ENCODE results near the gene MLC1.

MLC1 gene

GRCh38 chr22:50058061-50058905, 26.9 kb downstream of the MLC1 start, which contains the start of gene TTLL8:
TSS of gene TTLL8 (minus strand) at chr22:50058298.
- ATAC-seq, result peak; percentile 45
- no peak for DNase-seq

DNA sequence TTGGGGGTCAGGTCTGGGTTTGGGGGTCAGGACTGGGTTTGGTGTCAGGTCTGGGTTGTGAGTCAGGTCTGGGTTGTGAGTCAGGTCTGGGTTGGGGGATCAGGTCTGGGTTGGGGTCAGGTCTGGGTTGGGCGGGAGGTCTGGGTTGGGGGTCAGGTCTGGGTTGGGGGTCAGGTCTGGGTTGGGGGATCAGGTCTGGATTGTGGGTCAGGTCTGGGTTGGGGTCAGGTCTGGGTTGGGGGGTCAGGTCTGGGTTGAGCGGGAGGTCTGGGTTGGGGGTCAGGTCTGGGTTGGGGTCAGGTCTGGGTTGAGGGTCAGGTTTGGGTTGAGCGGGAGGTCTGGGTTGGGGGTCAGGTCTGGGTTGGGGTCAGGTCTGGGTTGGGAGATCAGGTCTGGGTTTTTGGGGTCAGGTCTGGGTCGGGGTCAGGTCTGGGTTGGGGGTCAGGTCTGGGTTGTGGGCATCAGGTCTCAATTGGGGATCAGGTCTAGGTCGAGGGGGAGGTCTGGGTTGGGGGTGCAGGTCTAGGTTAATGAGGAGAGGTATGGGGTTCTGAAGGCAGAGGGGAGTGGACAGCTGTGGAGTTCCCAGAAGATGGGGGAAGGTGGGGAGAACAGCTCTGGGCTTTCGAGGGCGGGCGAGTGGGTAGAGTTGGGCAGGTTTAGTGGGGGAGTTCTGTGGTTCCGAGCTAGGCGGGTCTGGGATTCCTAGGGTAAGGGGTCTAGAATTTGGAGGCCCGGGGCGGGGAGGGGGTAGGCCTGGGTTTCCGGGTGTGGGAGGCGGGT, 27.8 kb downstream of the MLC1 start:
- ATAC-seq (no peak), DNase-seq (no peak)

DNA sequence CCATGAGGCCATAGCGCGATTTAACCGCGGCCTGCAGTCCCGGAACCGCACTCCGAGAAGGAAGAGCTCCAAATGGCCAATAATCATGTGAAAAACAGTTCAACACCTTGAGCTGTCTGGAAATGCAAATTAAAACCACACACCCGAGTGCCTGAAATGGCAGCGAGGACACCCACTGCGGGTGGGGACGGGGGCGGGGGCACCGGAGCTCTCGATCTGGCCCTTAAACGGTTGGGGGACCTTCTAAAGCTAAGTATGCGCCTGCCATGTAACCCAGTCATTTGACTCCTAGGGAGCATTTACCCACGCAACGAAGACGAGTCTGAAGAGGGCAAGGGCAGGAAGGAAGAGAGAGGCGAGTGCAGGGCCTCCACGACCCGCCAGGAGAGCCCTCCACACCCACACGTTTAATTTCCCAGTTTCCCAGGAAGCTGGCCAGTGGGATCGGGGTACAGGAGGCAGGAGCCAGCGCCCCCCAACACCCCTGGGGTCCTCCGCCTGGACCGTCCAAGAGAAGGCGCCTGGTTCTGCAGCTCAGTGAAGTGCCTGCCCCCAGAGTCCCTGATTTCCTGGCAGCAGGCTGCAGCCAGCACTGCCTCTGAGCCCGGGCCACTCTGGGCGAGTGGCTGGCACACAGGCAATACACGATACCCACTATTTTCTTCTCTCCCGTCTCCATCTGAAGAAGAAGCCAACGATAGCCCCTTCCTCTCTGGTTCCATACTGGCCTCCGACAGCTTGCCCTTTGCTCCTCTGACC, 28.8 kb downstream of the MLC1 start:
- ATAC-seq (no peak), DNase-seq (no peak)

DNA sequence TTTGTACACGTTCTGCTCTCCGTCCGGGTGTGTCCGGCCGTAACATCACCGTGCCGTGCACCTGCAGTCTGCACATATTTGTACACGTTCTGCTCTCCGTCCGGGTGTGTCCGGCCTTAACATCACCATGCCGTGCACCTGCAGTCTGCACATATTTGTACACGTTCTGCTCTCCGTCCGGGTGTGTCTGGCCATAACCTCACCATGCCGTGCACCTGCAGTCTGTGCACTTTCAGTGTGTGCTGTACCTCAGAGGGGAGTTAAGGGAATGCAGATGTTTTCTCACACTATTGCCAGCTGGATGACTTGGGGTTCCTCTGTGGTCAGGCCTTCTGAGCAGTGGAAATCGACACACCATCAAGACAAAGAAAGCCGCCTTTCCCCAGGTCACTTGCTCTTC, 31.4 kb downstream of the MLC1 start:
- no peak for ATAC-seq

DNA sequence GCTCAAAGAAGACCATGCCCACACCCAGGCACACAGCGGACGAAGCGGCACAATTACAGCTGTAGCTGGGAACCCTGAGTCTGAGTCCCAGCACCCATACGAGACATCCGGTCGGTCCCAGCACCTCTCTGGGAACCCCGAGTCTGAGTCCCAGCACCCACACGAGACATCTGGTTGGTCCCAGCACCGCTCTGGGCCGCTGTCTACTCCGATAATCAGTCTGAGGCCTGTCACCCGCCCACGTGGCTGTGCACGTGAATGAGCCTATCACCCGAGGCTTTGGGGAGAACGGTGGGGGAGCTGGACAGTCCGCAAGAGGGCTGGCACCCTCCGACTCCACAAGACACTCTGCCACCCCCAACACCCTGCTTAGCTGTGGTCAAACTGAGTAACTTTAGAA, 33.3 kb downstream of the MLC1 start:
- DNase-seq (no peak), ATAC-seq (no peak)

More for the DNA sequence above, 31.4 kb downstream of the MLC1 start:
- DNase-seq, result no peak

- DNase-seq (no peak), ATAC-seq (no peak)
These were observed 35.7 kb downstream of the MLC1 start for GRCh38 chr22:50049299-50050195.

- DNase-seq (no peak), ATAC-seq (no peak)
These were observed 36.4 kb downstream of the MLC1 start for GRCh38 chr22:50048836-50049235.

GRCh38 chr22:50048061-50048765, 37.0 kb downstream of the MLC1 start:
- DNase-seq (no peak), ATAC-seq (no peak)

DNA sequence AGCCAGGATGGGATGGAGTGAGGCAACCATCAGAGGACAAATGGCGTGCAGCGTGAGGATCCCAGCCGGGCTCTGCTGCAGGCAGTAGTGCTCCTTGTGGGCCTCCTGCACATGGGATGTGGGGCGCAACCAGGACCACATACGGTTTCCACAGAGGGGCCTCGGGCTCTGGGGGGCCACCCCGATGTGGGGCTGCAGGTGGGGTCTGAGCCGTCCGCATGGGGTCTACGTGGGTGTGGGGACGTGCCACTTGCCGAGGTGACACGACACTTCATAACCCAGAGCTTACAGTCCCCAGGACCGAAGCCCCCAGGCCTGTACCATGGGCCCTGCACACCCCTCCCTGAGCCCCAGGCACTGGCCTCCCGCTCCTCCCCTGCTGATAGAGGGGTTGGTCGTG, 37.9 kb downstream of the MLC1 start:
- DNase-seq (no peak), ATAC-seq (no peak)

GRCh38 chr22:50046481-50047245, 38.6 kb downstream of the MLC1 start:
- ATAC-seq, result no peak
- DNase-seq, result no peak

DNA sequence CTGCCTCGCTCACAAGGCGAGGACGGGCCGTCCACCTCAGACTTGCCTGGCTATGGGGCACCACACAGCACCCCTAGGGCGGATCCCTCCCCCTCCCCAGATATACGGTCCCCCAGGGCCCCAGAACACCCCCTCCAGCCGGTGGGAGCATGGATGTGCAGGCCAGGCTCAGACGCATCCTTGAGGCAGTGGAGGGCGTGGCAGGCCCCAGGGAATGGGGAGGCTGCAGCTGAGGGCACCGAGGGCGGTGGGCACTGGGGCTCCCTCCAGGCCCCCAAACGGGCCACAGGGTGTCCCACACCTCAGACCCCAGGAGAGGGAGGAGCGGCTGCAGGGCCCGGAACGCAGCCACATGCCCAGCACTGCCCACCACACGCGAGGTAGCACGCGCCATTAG, 39.2 kb downstream of the MLC1 start:
- DNase-seq (no peak), ATAC-seq (no peak)

- DNase-seq (no peak), ATAC-seq (no peak)
These were observed 39.8 kb downstream of the MLC1 start for GRCh38 chr22:50045211-50046018.

DNA sequence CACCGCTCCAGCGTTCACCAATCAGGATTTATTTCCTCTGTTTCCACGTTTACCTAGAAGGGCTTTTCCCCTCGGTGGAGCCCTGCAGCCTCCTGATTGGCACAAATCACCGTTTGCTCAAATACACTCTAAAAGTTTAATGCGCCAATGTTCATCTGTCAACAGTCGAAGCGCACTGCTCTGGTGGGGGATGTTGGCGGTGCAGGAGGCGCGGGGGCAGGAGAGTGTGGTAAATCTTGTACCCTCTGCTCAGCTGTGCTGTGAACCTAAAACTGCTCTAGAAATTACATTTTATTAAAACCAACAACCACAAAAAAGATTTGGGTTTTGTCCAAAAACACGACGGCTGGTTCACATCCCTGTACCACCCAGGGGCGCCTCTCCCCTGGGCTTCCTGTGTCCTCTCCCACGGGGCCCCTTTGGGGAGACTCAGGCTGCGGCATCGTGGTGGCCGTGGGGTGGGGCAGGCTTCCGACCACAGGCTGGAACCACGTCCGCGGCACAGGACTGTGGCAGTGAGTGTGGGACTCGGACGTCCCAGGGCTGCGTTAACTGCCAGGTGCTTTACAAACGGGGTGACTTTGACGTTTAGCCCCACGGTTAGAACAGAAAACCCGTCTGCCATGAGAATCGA, 40.6 kb downstream of the MLC1 start:
- DNase-seq, result no peak
- ATAC-seq, result no peak

DNA sequence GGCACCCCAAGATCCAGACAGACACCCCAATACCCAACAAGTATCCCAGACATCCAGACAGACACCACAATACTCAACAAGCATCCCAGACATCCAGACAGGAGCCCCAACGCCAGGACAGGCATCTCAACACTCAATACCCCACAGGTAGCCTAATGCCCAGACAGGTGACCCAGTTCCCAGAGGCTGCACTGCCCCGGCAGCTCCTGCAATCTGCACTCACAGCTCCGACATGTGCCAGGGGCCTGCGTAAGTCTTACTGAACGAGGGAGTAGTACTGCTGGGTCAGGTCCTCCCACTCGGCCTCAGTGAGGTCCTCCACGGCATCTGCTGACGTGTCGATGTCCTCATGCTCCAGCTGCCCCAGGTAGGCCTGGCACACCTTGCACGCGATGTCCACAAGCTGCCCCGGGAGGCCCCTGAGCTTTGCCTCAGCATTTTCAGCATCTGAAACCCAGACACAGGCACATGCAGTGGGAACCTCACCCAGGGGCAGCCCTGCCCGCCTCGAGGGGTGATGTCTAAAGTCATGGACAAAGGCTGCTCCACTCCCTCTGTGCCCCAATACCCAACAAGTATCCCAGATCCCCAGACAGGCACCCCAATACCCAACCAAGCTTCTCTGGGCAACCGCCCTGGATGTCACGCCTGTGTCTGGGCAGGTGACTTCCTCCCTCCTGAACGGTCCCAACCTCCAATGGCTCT, 43.7 kb downstream of the MLC1 start:
- DNase-seq (no peak), ATAC-seq (no peak)

DNA sequence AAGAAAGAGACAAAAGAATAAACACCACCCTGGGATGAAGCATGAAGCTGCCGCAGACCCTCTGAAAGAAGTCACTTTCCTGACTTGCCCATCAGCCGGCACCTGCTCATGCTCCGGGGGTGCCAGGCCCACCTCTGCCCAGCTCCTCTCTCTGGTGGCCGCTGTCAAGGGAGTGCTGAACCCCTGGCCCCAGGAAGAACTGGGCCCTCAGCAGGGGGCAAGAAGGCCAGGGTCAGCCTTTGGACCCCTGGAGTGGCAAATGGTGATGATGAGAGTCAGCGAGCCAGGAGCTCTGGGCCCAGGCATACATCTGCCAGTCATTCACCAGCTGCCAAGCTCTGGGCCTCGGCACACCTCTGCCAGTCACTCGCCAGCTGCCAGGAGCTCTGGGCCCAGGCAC, 44.5 kb downstream of the MLC1 start:
- DNase-seq (no peak), ATAC-seq (no peak)

- DNase-seq (no peak), ATAC-seq (no peak)
These were observed 45.4 kb downstream of the MLC1 start for GRCh38 chr22:50039669-50040443.

DNA sequence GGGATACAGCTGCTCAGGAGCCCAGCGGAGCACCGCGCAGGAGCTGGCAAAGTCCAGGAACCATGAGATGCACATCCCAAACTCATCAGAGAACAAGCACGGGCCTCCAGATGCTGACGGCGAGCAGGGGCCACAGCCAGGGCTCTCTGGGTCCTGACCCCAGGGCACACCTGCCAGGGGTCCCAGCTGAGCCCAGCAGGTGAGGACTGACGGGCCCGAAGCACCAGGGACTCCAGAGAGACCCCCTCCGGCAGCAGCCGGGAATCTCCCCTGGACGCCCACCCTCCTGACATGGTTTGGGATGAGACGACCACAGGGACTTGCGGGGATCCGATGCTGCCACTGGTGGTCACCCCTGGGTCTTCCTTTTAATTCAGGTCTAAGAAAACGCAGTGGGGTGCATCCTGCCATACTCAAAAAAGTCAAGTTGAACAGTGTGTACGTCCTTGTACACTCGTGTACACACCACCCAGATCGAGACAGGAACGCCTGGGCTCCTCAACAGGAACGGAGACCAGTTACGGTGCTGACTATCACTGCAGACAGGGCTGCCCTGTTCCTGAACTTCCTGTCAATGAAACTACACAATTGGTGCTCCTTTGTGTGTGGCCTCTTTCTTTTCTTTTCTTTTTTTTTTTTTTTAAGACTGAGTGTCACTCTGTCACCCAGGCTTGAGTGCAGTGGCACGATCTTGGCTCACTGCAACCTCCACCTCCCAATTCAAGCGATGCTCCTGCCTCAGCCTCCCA, 49.1 kb downstream of the MLC1 start:
- ATAC-seq (no peak), DNase-seq (no peak)

Measured in stimulated activated naive CD8-positive, alpha-beta T cell treated with anti-CD3 and anti-CD28 coated beads, Interleukin-15, Interleukin-2, amounts not matched to agents 100 U/mL and 50 U/mL, for 24 hours (primary cell).